ENCODE data around the gene CERS6. TPM values are rescaled to one million over a fixed set of nuclear protein-coding genes. Genes with fewer than 3 reads are reported as not detected.

Gene CERS6
- total RNA-seq, 4 donors from 2014 or later: 25.9 to 57.2 (median 35.8) TPM

GRCh38 chr2:168723275-168723899 lies 267.3 kb downstream of the CERS6 start:
- no peak for ATAC-seq (ENCODE audit: low FRiP score)
- TF ChIP-seq CTCF (IDR thresholded peaks at IDR 0.05): no peak
- DNase-seq (ENCODE audit: low spot score): no peak

- DNase-seq (ENCODE audit: low spot score): no peak
- ATAC-seq (ENCODE audit: low FRiP score): no peak
- no peak for TF ChIP-seq CTCF (IDR thresholded peaks at IDR 0.05)
Measured at GRCh38 chr2:168726375-168726774, 270.3 kb downstream of the CERS6 start.

- ATAC-seq (ENCODE audit: low FRiP score) (no peak), DNase-seq (ENCODE audit: low spot score) (no peak)
- no peak for TF ChIP-seq CTCF (IDR thresholded peaks at IDR 0.05)
Measured at GRCh38 chr2:168727904-168728470, 271.9 kb downstream of the CERS6 start.

- ATAC-seq (ENCODE audit: low FRiP score) (no peak), DNase-seq (ENCODE audit: low spot score) (no peak)
Measured at GRCh38 chr2:168729455-168729854, 273.4 kb downstream of the CERS6 start.

GRCh38 chr2:168730344-168730743 lies 274.3 kb downstream of the CERS6 start:
- ATAC-seq (ENCODE audit: low FRiP score): no peak
- no peak for TF ChIP-seq CTCF (IDR thresholded peaks at IDR 0.05)
- no peak for DNase-seq (ENCODE audit: low spot score)

More at GRCh38 chr2:168729455-168729854, 273.4 kb downstream of the CERS6 start:
- no peak for TF ChIP-seq CTCF (IDR thresholded peaks at IDR 0.05)

- no peak for ATAC-seq (ENCODE audit: low FRiP score)
Measured at GRCh38 chr2:168731002-168731401, 274.9 kb downstream of the CERS6 start.

More at GRCh38 chr2:168731002-168731401, 274.9 kb downstream of the CERS6 start:
- DNase-seq (ENCODE audit: low spot score): no peak
- TF ChIP-seq CTCF (IDR thresholded peaks at IDR 0.05): no peak
